ENCODE results near the gene SP9. TPM values are rescaled to one million over a fixed set of nuclear protein-coding genes. Genes with fewer than 3 reads are reported as not detected.

The SP9 gene
- total RNA-seq, 1 experiment from 2014 or later: not detected

DNA sequence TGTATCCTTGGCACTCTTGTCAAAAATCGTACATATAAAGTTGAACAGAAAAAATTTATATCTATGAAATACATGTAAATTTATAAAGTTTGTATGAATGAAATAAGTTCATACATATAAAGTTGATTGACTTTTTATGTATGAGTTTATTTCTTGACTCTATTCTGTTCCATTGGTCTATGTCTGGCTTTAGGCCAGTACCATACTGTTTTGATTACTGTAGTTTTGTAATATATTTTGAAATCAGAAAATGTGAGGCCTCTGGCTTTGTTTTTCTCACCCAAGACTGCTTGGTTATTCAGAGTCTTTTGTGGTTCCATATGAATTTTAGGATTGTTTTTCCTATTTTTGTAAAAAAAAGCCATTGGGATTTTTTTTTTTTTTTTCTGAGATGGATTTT lies 41.8 kb upstream of the SP9 start:
- no peaks in the 10 kb centered on the region for H3K4me1 ChIP-seq (ENCODE audit: control insufficient read depth, insufficient read depth, low read length)
- BruUV-seq (replicated peaks): no TSS peak
- H3K9me3 ChIP-seq (ENCODE audit: control insufficient read depth, insufficient read depth, low read depth, low read length): peaks cover 6% of the 10 kb centered on the region; the same call in 1 of the 2 replicates
- POLR2A ChIA-PET: no interaction called here
- no peak overlapping the region for H3K27ac ChIP-seq (ENCODE audit: low read length)
- in situ Hi-C loops (cut with HindIII; ENCODE audit: low pct_unique_long_range_greater_than_20kb, low sequenced_read_pairs): no loop called here
- DNase-seq (ENCODE audit: low read depth, low spot score) (no peak), ATAC-seq (no peak)
- TF ChIP-seq SIN3A (IDR thresholded peaks at IDR 0.05; ENCODE audit: borderline replicate concordance, insufficient read depth, low read depth, low read length): no peak
- TF ChIP-seq, protein P1, sequence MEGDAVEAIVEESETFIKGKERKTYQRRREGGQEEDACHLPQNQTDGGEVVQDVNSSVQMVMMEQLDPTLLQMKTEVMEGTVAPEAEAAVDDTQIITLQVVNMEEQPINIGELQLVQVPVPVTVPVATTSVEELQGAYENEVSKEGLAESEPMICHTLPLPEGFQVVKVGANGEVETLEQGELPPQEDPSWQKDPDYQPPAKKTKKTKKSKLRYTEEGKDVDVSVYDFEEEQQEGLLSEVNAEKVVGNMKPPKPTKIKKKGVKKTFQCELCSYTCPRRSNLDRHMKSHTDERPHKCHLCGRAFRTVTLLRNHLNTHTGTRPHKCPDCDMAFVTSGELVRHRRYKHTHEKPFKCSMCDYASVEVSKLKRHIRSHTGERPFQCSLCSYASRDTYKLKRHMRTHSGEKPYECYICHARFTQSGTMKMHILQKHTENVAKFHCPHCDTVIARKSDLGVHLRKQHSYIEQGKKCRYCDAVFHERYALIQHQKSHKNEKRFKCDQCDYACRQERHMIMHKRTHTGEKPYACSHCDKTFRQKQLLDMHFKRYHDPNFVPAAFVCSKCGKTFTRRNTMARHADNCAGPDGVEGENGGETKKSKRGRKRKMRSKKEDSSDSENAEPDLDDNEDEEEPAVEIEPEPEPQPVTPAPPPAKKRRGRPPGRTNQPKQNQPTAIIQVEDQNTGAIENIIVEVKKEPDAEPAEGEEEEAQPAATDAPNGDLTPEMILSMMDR (IDR thresholded peaks at IDR 0.05): no peak
- no peak for TF ChIP-seq REST (IDR thresholded peaks at IDR 0.05; ENCODE audit: insufficient read depth in 1 of 2, low read depth in 2 of 2, low read length in 1 of 2)
- no peak for TF ChIP-seq POLR2AphosphoS5 (IDR thresholded peaks at IDR 0.05; ENCODE audit: low read depth, low read length)
- TF ChIP-seq TCF7L2 (IDR thresholded peaks at IDR 0.05; ENCODE audit: low read depth, low read length): no peak
- H3K27me3 ChIP-seq (ENCODE audit: control insufficient read depth, insufficient read depth, low read length): peaks cover 4% of the 10 kb centered on the region; the same call in 1 of the 2 replicates
- no peaks in the 10 kb centered on the region for H3K36me3 ChIP-seq (ENCODE audit: control insufficient read depth, insufficient read depth, low read length)
- intact Hi-C loops (cut with micrococcal nuclease; ENCODE audit: unreplicated experiment): no loop called here
- CTCF ChIA-PET: no interaction called here
- no peak overlapping the region for H3K4me3 ChIP-seq (ENCODE audit: low read depth in 2 of 2, low read length in 2 of 2)

DNA sequence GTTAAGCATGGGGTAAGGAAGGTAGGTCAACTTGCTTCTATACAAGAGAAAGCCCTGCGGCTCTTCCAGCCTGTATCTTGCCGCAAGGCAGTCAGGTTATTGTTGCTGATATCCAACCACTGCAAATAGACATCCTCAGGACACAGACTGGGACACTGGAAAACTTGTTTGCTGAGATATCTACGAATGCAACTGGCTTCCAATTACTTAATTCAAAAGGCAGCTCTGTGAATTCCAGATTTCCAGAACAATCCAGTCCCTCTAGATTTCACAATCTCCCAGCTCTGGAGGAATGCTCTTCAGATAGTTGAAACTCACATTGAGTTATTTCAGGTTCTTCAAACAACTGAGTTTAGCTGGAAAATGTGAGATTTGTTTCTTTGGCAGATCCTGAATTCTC lies 34.6 kb upstream of the SP9 start:
- no peaks in the 10 kb centered on the region for H3K36me3 ChIP-seq (ENCODE audit: control insufficient read depth, insufficient read depth, low read length)
- TF ChIP-seq SIN3A (IDR thresholded peaks at IDR 0.05; ENCODE audit: borderline replicate concordance, insufficient read depth, low read depth, low read length) (no peak), REST (IDR thresholded peaks at IDR 0.05; ENCODE audit: insufficient read depth in 1 of 2, low read depth in 2 of 2, low read length in 1 of 2) (no peak), TCF7L2 (IDR thresholded peaks at IDR 0.05; ENCODE audit: low read depth, low read length) (no peak), POLR2AphosphoS5 (IDR thresholded peaks at IDR 0.05; ENCODE audit: low read depth, low read length) (no peak)
- TF ChIP-seq, protein P1 (IDR thresholded peaks at IDR 0.05): no peak
- no TSS peak for BruUV-seq (replicated peaks)
- H3K9me3 ChIP-seq (ENCODE audit: control insufficient read depth, insufficient read depth, low read depth, low read length): no peaks in the 10 kb centered on the region
- ChIA-PET POLR2A (no interaction called here), CTCF (no interaction called here)
- H3K4me3 ChIP-seq (ENCODE audit: low read depth in 2 of 2, low read length in 2 of 2): no peak overlapping the region
- in situ Hi-C loops (cut with HindIII; ENCODE audit: low pct_unique_long_range_greater_than_20kb, low sequenced_read_pairs): no loop called here
- peaks cover 12% of the 10 kb centered on the region for H3K27me3 ChIP-seq (ENCODE audit: control insufficient read depth, insufficient read depth, low read length)
- DNase-seq (ENCODE audit: low read depth, low spot score) (no peak), ATAC-seq (no peak)
- intact Hi-C loops (cut with micrococcal nuclease; ENCODE audit: unreplicated experiment): no loop called here
- no peaks in the 10 kb centered on the region for H3K4me1 ChIP-seq (ENCODE audit: control insufficient read depth, insufficient read depth, low read length)
- H3K27ac ChIP-seq (ENCODE audit: low read length): no peak overlapping the region

Measured in Panc1 (cell line).